ENCODE results near the gene GNE. TPM values are rescaled to one million over a fixed set of nuclear protein-coding genes. Genes with fewer than 3 reads are reported as not detected.

GNE gene
- total and polyA plus RNA-seq, 10 donors, result 3.6 to 24.6 (median 15.6) TPM

DNA sequence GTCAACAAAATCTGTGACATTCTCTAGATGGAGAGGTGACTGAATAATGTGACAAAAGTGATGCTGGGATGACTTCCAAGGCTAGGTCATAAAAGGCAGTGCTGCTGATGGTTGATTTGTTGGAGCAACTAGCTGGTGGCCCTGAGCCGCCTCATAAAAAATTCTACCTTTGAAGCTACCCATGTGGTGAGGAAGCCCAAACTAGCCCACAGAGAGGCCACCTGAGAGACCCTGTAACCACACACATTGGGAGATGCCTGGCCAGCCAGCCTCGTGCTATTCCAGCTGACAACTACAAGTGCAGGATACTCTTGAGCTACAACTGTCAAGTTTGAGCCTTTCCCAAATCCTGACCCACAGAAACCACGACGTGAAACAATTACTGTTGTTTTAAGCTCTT, 44.9 kb downstream of the GNE start:
- Histone ChIP-seq H3K9me3 (no peaks in the 10 kb centered on the region), H3K4me1 (peaks cover 7 to 80% (median 37%) of the 10 kb centered on the region in 6 donors), H3K27ac (no peak overlapping the region), H3K27me3 (replicated peaks in 1 of 7) (no peaks in the 10 kb centered on the region), H3K4me3 (no peak overlapping the region), H3K36me3 (peaks cover 0 to 99% (median 82%) of the 10 kb centered on the region in 6 donors)
- TF ChIP-seq, protein P1, sequence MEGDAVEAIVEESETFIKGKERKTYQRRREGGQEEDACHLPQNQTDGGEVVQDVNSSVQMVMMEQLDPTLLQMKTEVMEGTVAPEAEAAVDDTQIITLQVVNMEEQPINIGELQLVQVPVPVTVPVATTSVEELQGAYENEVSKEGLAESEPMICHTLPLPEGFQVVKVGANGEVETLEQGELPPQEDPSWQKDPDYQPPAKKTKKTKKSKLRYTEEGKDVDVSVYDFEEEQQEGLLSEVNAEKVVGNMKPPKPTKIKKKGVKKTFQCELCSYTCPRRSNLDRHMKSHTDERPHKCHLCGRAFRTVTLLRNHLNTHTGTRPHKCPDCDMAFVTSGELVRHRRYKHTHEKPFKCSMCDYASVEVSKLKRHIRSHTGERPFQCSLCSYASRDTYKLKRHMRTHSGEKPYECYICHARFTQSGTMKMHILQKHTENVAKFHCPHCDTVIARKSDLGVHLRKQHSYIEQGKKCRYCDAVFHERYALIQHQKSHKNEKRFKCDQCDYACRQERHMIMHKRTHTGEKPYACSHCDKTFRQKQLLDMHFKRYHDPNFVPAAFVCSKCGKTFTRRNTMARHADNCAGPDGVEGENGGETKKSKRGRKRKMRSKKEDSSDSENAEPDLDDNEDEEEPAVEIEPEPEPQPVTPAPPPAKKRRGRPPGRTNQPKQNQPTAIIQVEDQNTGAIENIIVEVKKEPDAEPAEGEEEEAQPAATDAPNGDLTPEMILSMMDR (IDR thresholded peaks at IDR 0.05 in 8 of 11, conservative IDR thresholded peaks at IDR 0.05 in 3 of 11), result no peak
- no peak for TF ChIP-seq POLR2AphosphoS5 (IDR thresholded peaks at IDR 0.05)
- TF ChIP-seq POLR2A (IDR thresholded peaks at IDR 0.05), result no peak
- WGBS, 5 donors, result 79 to 93% (median 88%) methylated on average over 4 of the region's 4 CpGs
- intact Hi-C loops (cut with DNase I; ENCODE audit: low total_unique reads), result no loop called here
- DNase-seq, result no peak

DNA sequence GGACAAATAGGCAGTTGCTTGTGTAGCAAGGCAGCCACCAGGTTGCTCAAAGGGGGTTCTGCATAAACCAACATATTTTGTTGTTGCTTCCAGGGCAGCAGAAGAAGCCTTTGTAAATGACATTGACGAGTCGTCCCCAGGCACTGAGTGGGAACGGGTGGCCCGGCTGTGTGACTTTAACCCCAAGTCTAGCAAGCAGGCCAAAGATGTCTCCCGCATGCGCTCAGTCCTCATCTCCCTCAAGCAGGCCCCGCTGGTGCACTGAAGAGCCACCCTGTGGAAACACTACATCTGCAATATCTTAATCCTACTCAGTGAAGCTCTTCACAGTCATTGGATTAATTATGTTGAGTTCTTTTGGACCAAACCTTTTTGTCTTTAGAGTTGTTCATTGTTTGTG, 46.7 kb downstream of the GNE start:
- TF ChIP-seq POLR2A (IDR thresholded peaks at IDR 0.05) (no peak), POLR2AphosphoS5 (IDR thresholded peaks at IDR 0.05) (no peak)
- TF ChIP-seq, protein P1 (IDR thresholded peaks at IDR 0.05 in 8 of 11, conservative IDR thresholded peaks at IDR 0.05 in 3 of 11), result no peak
- WGBS, 5 donors, result 76 to 91% (median 85%) methylated on average over 7 of the region's 7 CpGs
- Histone ChIP-seq H3K4me1 (peaks cover 15 to 85% (median 44%) of the 10 kb centered on the region in 6 donors), H3K27ac (peak overlapping the region in 4 of 8 donors; percentile 17 to 55 (median 28)), H3K9me3 (no peaks in the 10 kb centered on the region), H3K27me3 (replicated peaks in 1 of 7) (no peaks in the 10 kb centered on the region), H3K4me3 (no peak overlapping the region), H3K36me3 (peaks cover 0 to 99% (median 82%) of the 10 kb centered on the region in 6 donors)
- DNase-seq, result no peak
- intact Hi-C loops (cut with DNase I; ENCODE audit: low total_unique reads), result no loop called here

DNA sequence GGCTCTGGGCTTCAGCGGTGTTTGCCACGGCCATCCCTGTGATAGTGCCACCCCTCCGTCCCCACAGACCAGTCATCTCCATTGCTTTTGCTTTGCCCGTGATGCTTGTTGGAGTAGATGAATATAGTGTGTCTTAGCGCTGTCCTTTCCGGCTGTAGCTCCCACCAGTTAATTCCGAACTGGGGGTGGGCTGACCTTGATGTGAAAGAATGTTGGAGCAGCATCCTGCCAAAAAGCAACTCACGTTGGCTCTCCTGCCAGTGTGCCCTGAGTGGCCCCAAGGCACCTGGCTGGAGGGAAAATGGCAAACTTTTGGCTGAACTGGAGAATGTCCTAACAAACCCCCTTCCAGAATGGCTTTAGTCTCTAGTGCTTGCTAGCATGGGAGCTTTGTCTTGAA, 47.5 kb downstream of the GNE start:
- H3K4me1 ChIP-seq, result peaks cover 14 to 90% (median 43%) of the 10 kb centered on the region in 6 donors
- H3K27me3 ChIP-seq (replicated peaks in 1 of 7), result no peaks in the 10 kb centered on the region
- WGBS, 5 donors, result 82 to 87% (median 83%) methylated on average over 8 of the region's 8 CpGs
- intact Hi-C loops (cut with DNase I; ENCODE audit: low total_unique reads), result no loop called here
- H3K27ac ChIP-seq, result peak overlapping the region in 4 of 8 donors; percentile 17 to 55 (median 32)
- H3K4me3 ChIP-seq, result no peak overlapping the region
- H3K9me3 ChIP-seq, result no peaks in the 10 kb centered on the region
- H3K36me3 ChIP-seq, result peaks cover 0 to 100% (median 86%) of the 10 kb centered on the region in 6 donors
- TF ChIP-seq POLR2AphosphoS5 (IDR thresholded peaks at IDR 0.05), result no peak
- DNase-seq, result no peak

DNA sequence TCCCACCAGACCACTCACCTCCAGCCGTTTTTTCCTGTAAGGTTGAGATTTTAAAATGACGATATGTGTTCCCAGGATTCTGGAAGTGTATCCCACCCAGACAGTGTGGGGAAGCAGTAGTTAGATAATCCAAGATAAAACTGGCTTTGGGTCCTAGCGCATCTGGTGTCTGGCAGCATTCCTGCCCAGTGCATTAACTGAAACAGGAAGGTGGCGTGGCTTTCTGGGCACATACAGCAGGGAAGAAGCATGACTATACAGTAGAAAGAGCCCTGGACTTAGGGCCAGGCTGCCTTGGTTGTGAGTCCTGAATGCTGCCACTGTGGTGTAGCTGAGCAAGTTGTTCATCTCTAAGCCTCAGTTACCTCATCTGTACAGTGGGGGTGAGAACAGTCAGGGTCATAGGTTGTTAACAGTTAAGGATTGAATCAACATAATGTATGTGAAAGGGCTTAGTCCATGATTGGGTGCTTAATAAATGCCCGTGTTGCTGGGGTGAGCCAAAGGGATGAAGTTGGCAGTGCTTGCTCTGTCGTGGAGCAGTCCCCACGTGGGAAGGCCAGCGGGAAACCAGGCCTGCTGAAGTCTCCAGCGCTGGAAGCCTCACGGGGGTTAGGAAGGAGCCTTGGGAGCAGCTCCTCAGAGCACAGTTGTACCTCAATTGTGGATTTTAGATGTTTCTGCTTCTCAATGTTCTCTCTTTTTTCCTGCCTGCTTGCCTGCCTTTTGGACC, 49.6 kb downstream of the GNE start:
- no peak overlapping the region for H3K4me3 ChIP-seq
- no peaks in the 10 kb centered on the region for H3K9me3 ChIP-seq
- intact Hi-C loops (cut with DNase I; ENCODE audit: low total_unique reads), result no loop called here
- H3K36me3 ChIP-seq, result peaks cover 0 to 100% (median 94%) of the 10 kb centered on the region in 6 donors
- 65 to 91% (median 81%) methylated on average over 10 of the region's 10 CpGs for WGBS, 5 donors
- TF ChIP-seq, protein P1 (IDR thresholded peaks at IDR 0.05 in 8 of 11, conservative IDR thresholded peaks at IDR 0.05 in 3 of 11), result no peak
- no peak for TF ChIP-seq POLR2A (IDR thresholded peaks at IDR 0.05)
- H3K27me3 ChIP-seq (replicated peaks in 1 of 7), result no peaks in the 10 kb centered on the region
- peaks cover 10 to 69% (median 42%) of the 10 kb centered on the region in 6 donors for H3K4me1 ChIP-seq
- peak overlapping the region in 2 of 8 donors; percentile 5 to 61 for H3K27ac ChIP-seq
- DNase-seq, result no peak

All from spleen (tissue), 11 donors.